Activated CD4-positive, alpha-beta T cell treated with anti-CD3 and anti-CD28 coated beads for 4 hours (primary cell): ENCODE results near the gene PLA1A.
"Not testable (repeated sequence)": the region's sequence is repeated elsewhere in the genome, so short reads cannot be mapped to it uniquely, and the experiment has no call there.

ENCODE experiments used
- DNase-seq, 2 donors: peaks; one replicate each; pipeline ENCODE4 v3.0.0-alpha.2; 2020

PLA1A gene

GRCh38 chr3:119579366-119580066 is 18.2 kb upstream of the PLA1A start, which contains the start of gene ADPRH:
ADPRH (plus strand) TSS chr3:119579492; CDS start chr3:119582170, 2,678 bp downstream.
- DNase-seq: peak; percentile 31 to 46

GRCh38 chr3:119580067-119580760 is 17.5 kb upstream of the PLA1A start:
- no peak for DNase-seq

GRCh38 chr3:119582178-119582577 is 15.5 kb upstream of the PLA1A start:
- peak; percentile 21 to 26 for DNase-seq

GRCh38 chr3:119585208-119585607 is 12.5 kb upstream of the PLA1A start:
- DNase-seq: no peak

GRCh38 chr3:119585856-119586570 is 11.7 kb upstream of the PLA1A start:
- DNase-seq: no peak

- no peak for DNase-seq
Observed at GRCh38 chr3:119586733-119587172, 10.9 kb upstream of the PLA1A start.

- DNase-seq: peak in 1 of 2 donors; percentile 19
Observed at GRCh38 chr3:119588112-119588511, 9.6 kb upstream of the PLA1A start.

GRCh38 chr3:119589102-119589773 is 8.4 kb upstream of the PLA1A start:
- no peak for DNase-seq

- no peak for DNase-seq
Observed at GRCh38 chr3:119590706-119591105, 7.0 kb upstream of the PLA1A start.

- no peak for DNase-seq
Observed at GRCh38 chr3:119592861-119593260, 4.8 kb upstream of the PLA1A start.

GRCh38 chr3:119594066-119594465 is 3.6 kb upstream of the PLA1A start:
- DNase-seq: no peak

- DNase-seq: not testable (repeated sequence)
Observed at GRCh38 chr3:119594929-119595328, 2.8 kb upstream of the PLA1A start.

GRCh38 chr3:119595639-119596334 is 1.9 kb upstream of the PLA1A start:
- DNase-seq: no peak

- DNase-seq: no peak
Observed at GRCh38 chr3:119596398-119596797, 1.3 kb upstream of the PLA1A start.

GRCh38 chr3:119598410-119599098 is 869 bp downstream of the PLA1A start:
- DNase-seq: no peak

- DNase-seq: no peak
Observed at GRCh38 chr3:119599558-119600174, 2.0 kb downstream of the PLA1A start.

GRCh38 chr3:119600732-119601131 is 3.0 kb downstream of the PLA1A start:
- DNase-seq: no peak

GRCh38 chr3:119601154-119601553 is 3.5 kb downstream of the PLA1A start:
- DNase-seq: no peak

GRCh38 chr3:119602676-119603075 is 5.0 kb downstream of the PLA1A start:
- DNase-seq: no peak

- DNase-seq: no peak
Observed at GRCh38 chr3:119604878-119605277, 7.2 kb downstream of the PLA1A start.

- no peak for DNase-seq
Observed at GRCh38 chr3:119608405-119609000, 10.8 kb downstream of the PLA1A start.
